OCI-LY1 (cell line): ENCODE results near the gene MAP3K10.

Experiments
- H2AFZ ChIP-seq: fragments of 200-600 bp; sonication (generic), shearing (Covaris generic); 2 replicates; pipeline ENCODE4 v1.6.0; 2014; ENCODE audit warnings: antibody characterized with exemption, mild to moderate bottlenecking, low read length
- H3F3A ChIP-seq: fragments of 200-600 bp; sonication (generic), shearing (Covaris generic); 2 replicates; pipeline ENCODE4 v1.6.0; 2014; ENCODE audit warnings: mild to moderate bottlenecking, antibody characterized with exemption, low read length, moderate library complexity; ENCODE audit not compliant: insufficient read depth
- H3K27ac ChIP-seq: fragments of 200-600 bp; sonication (generic); 2 replicates; pipeline ENCODE4 v1.5.1; 2014; ENCODE audit warnings: low read length, mixed run types, mild to moderate bottlenecking, low read depth; ENCODE audit not compliant: poor library complexity, severe bottlenecking
- H3K27me3 ChIP-seq: fragments of 200-600 bp; sonication (generic); 2 replicates; pipeline ENCODE4 v1.6.0; 2014; ENCODE audit warnings: antibody characterized with exemption, mild to moderate bottlenecking, low read length, moderate library complexity; ENCODE audit not compliant: insufficient read depth
- H3K36me3 ChIP-seq: fragments of 200-600 bp; sonication (generic); 2 replicates; pipeline ENCODE4 v1.6.1; 2014; ENCODE audit warnings: mild to moderate bottlenecking, antibody characterized with exemption, low read length, moderate library complexity, mixed read lengths; ENCODE audit not compliant: insufficient read depth
- H3K4me1 ChIP-seq: fragments of 200-600 bp; sonication (generic); 2 replicates; pipeline ENCODE4 v1.5.1; 2014; ENCODE audit warnings: mild to moderate bottlenecking, low read length, moderate library complexity; ENCODE audit not compliant: insufficient read depth, severe bottlenecking
- H3K4me2 ChIP-seq: fragments of 200-600 bp; sonication (generic), shearing (Covaris generic); 2 replicates; pipeline ENCODE4 v1.6.1; 2014; ENCODE audit warnings: low read length
- H3K4me3 ChIP-seq: fragments of 200-600 bp; sonication (generic); 2 replicates; pipeline ENCODE4 v1.5.1; 2014; ENCODE audit warnings: low read length, low read depth, mild to moderate bottlenecking, mixed read lengths; ENCODE audit not compliant: poor library complexity, severe bottlenecking
- H3K79me2 ChIP-seq: fragments of 200-600 bp; shearing (Covaris generic); 2 replicates; pipeline ENCODE4 v1.6.1; 2016; ENCODE audit warnings: mixed run types, low read length, mixed read lengths; ENCODE audit not compliant: insufficient read depth
- H3K9ac ChIP-seq: fragments of 200-600 bp; sonication (generic), shearing (Covaris generic); 2 replicates; pipeline ENCODE4 v1.6.1; 2014; ENCODE audit warnings: mild to moderate bottlenecking, low read length, mixed read lengths
- H3K9me2 ChIP-seq: fragments of 200-600 bp; sonication (generic), shearing (Covaris generic); 2 replicates; pipeline ENCODE4 v1.6.1; 2014; ENCODE audit warnings: low read depth, mild to moderate bottlenecking, low read length, mixed read lengths
- H3K9me3 ChIP-seq: fragments of 200-600 bp; shearing (Covaris generic); 2 replicates; pipeline ENCODE4 v1.6.1; 2014; ENCODE audit warnings: low read length, mixed read lengths
- H4K20me1 ChIP-seq: fragments of 200-600 bp; sonication (generic), shearing (Covaris generic); 2 replicates; pipeline ENCODE4 v1.6.0; 2016; ENCODE audit warnings: mild to moderate bottlenecking, low read length; ENCODE audit not compliant: insufficient read depth
- EZH2 ChIP-seq: fragments of 200-600 bp; sonication (generic), shearing (Covaris generic); IDR thresholded peaks from 2 replicates; pipeline ENCODE4 v1.8.0; 2017; ENCODE audit warnings: borderline replicate concordance, mixed run types, mild to moderate bottlenecking, antibody characterized with exemption, low read length, moderate library complexity, mixed read lengths
- TF ChIP-seq, protein P1 (sequence below): fragments of 200-600 bp; sonication (generic), shearing (Covaris generic); IDR thresholded peaks from 2 replicates; pipeline ENCODE4 v1.5.1; 2017; ENCODE audit warnings: mild to moderate bottlenecking, antibody characterized with exemption, low read length, moderate library complexity, mixed read lengths

The MAP3K10 gene

GRCh38 chr19:40264314-40265054, 73.3 kb downstream of the MAP3K10 start:
- H3K9me2 ChIP-seq = no peaks in the 10 kb centered on the region
- no peak overlapping the region for H3K9ac ChIP-seq
- H3K27me3 ChIP-seq = no peaks in the 10 kb centered on the region
- H3K36me3 ChIP-seq = peaks cover 55% of the 10 kb centered on the region
- H3K79me2 ChIP-seq = peaks cover 30% of the 10 kb centered on the region
- no peak overlapping the region for H2AFZ ChIP-seq
- no peak for TF ChIP-seq EZH2
- TF ChIP-seq, protein P1, sequence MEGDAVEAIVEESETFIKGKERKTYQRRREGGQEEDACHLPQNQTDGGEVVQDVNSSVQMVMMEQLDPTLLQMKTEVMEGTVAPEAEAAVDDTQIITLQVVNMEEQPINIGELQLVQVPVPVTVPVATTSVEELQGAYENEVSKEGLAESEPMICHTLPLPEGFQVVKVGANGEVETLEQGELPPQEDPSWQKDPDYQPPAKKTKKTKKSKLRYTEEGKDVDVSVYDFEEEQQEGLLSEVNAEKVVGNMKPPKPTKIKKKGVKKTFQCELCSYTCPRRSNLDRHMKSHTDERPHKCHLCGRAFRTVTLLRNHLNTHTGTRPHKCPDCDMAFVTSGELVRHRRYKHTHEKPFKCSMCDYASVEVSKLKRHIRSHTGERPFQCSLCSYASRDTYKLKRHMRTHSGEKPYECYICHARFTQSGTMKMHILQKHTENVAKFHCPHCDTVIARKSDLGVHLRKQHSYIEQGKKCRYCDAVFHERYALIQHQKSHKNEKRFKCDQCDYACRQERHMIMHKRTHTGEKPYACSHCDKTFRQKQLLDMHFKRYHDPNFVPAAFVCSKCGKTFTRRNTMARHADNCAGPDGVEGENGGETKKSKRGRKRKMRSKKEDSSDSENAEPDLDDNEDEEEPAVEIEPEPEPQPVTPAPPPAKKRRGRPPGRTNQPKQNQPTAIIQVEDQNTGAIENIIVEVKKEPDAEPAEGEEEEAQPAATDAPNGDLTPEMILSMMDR = no peak
- H3K4me2 ChIP-seq = no peak overlapping the region
- peaks cover 8% of the 10 kb centered on the region for H3K4me1 ChIP-seq
- H3K9me3 ChIP-seq = peaks cover 3% of the 10 kb centered on the region; the same call in 1 of the 2 replicates
- H3F3A ChIP-seq = no peaks in the 10 kb centered on the region
- H4K20me1 ChIP-seq = no peaks in the 10 kb centered on the region
- no peak overlapping the region for H3K4me3 ChIP-seq
- no peak overlapping the region for H3K27ac ChIP-seq
